ENCODE measurements around the gene TFCP2L1. TPM values are rescaled to one million over a fixed set of nuclear protein-coding genes. Genes with fewer than 3 reads are reported as not detected.

The TFCP2L1 gene
- total RNA-seq, 2 experiments from 2014 or later = 0.24 to 0.29 TPM

DNA sequence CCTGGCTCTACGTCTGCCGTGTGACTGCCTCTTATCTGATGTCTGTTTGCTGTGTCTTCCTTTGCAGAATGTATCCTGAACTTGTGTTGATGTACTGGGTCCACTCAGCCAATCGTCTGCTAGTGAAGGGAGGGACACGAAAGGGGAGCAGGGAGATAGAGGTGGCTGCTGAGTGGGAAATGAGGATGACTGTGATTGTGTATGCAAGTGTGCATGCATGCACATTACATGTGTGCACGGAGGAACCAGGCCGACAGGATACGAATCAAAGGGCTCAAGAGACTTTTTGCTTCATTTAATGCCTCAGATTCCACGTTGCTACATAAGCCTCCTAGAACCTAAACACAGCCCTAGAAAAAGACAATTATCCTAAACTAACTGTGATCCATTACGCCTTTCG lies 111.2 kb downstream of the TFCP2L1 start:
- H3K4me1 Mint-ChIP-seq (ENCODE audit: low read depth) = no peaks in the 10 kb centered on the region
- POLR2A ChIA-PET = no interaction called here
- H3K36me3 Mint-ChIP-seq = no peaks in the 10 kb centered on the region
- H3K27ac Mint-ChIP-seq = no peak overlapping the region
- intact Hi-C loops (cut with micrococcal nuclease) = no loop called here
- CTCF ChIA-PET = no interaction called here
- H3K9me3 Mint-ChIP-seq = peaks cover 12% of the 10 kb centered on the region
- DNase-seq = no peak
- H3K4me3 Mint-ChIP-seq = no peak overlapping the region
- peaks cover 13% of the 10 kb centered on the region for H3K27me3 Mint-ChIP-seq

DNA sequence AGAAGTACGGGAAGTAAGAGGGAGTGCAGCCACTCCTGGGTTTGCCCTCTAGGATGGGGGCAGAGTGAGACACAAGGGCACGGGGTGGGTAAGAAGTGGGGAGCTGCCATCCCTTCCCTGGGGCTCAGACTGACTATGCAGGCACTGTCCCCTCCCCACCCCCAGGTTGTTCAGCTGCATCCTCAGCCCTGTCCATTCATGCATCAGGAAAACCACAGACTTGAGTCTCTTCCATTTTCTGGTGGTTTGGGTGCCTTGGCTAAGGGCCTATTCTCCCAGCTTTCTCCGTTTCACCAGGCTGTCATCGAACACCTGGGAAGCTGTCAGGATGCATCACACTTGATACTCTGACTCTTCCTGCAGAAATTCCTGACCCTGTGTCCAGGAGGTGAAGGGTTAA lies 111.9 kb downstream of the TFCP2L1 start:
- Mint-ChIP-seq H3K9me3 (peaks cover 12% of the 10 kb centered on the region), H3K27ac (no peak overlapping the region), H3K4me1 (ENCODE audit: low read depth) (no peaks in the 10 kb centered on the region), H3K4me3 (no peak overlapping the region), H3K36me3 (no peaks in the 10 kb centered on the region), H3K27me3 (peaks cover 13% of the 10 kb centered on the region)
- POLR2A ChIA-PET = no interaction called here
- intact Hi-C loops (cut with micrococcal nuclease) = no loop called here
- DNase-seq = no peak
- CTCF ChIA-PET = no interaction called here

DNA sequence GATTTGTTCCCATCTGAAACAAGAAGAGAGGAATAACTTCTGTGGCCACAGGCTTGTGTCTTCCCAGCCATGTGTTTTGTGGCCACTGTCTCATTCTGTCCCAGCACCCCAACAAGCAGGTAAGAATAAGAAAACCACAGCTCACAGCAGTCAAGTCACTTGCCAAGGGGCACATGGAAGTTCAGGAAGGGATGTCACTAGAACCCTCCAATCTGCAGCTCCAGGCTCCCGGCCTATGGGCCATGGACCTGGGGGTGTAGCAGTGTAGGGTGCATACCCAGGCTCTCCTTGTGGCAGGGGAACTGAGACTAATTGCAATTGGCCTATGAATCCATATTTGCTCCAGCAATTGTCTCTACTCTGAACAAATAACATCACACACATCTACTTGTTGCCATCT lies 112.5 kb downstream of the TFCP2L1 start:
- H3K4me1 Mint-ChIP-seq (ENCODE audit: low read depth) = no peaks in the 10 kb centered on the region
- H3K27me3 Mint-ChIP-seq = peaks cover 13% of the 10 kb centered on the region
- DNase-seq = no peak
- H3K4me3 Mint-ChIP-seq = no peak overlapping the region
- ChIA-PET CTCF (no interaction called here), POLR2A (no interaction called here)
- H3K36me3 Mint-ChIP-seq = no peaks in the 10 kb centered on the region
- H3K27ac Mint-ChIP-seq = no peak overlapping the region
- H3K9me3 Mint-ChIP-seq = peaks cover 12% of the 10 kb centered on the region
- intact Hi-C loops (cut with micrococcal nuclease) = no loop called here

DNA sequence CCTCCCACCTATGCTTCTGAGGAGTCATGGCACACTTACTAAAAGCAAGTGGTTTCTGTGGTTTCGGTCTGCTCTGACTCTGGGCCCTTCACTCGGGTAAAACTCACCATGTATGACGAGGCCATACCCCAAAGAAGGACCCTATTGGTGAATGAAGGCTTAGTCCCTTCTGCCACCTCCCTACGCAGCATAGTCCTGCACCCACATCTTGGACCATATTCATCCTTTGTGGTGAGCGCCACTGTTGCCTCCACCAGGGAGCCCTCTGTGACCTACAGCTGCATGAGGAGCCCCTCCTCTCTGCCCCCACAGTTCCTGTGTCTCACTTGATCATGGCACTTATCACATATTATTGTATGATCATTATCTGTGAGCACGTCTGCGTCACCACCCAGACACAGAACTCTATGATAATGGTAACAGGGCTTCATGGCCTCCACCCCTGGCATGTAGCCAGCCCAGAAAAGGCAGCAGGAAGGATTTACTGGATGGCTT lies 113.3 kb downstream of the TFCP2L1 start:
- no peaks in the 10 kb centered on the region for H3K4me1 Mint-ChIP-seq (ENCODE audit: low read depth)
- DNase-seq = peak; percentile 42
- no peak overlapping the region for H3K4me3 Mint-ChIP-seq
- intact Hi-C loops (cut with micrococcal nuclease) = no loop called here
- peaks cover 12% of the 10 kb centered on the region for H3K9me3 Mint-ChIP-seq
- H3K27me3 Mint-ChIP-seq = peaks cover 13% of the 10 kb centered on the region
- CTCF ChIA-PET = no interaction called here
- POLR2A ChIA-PET = no interaction called here
- no peak overlapping the region for H3K27ac Mint-ChIP-seq
- H3K36me3 Mint-ChIP-seq = no peaks in the 10 kb centered on the region

DNA sequence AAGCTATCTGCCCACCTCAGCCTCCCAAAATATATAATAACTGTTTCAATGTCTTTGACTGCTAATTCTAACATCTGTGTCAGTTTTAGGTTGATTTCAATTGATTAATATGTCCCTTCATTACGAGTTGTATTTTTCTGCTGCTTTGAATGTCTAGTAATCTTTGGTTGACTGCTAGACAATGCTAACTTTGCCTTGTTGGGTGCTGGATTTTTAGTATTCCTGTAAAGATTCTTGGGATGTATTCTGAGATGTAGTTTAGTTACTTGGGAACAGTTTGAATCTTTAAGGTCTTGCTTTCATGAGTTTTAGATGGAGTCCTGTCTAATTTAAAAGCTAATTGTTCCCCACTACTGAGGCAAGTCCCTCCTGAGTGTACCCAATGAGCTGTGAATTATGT lies 114.4 kb downstream of the TFCP2L1 start:
- POLR2A ChIA-PET = no interaction called here
- no peak for DNase-seq
- Mint-ChIP-seq H3K36me3 (no peaks in the 10 kb centered on the region), H3K4me1 (ENCODE audit: low read depth) (no peaks in the 10 kb centered on the region), H3K27ac (no peak overlapping the region), H3K4me3 (no peak overlapping the region), H3K27me3 (peaks cover 10% of the 10 kb centered on the region), H3K9me3 (peaks cover 12% of the 10 kb centered on the region)
- intact Hi-C loops (cut with micrococcal nuclease) = no loop called here
- CTCF ChIA-PET = no interaction called here

DNA sequence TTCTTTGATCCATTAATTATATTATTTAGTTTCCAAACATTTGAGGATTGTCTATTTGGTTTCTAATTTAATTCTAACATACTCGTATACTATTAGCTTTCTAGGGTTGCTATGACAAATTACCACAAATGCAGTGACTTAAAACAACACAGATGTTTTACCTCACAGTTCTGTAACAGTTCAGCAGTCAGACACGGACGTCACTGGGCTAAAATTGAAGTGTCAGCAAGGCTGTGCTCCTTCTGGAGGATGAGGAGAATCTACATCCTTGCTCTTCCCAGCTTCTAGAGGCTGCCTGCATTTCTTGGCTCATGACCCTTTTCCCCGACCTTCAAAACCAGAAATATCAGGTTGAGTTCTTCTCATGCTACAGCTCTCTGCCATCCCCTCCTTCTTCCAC lies 117.6 kb downstream of the TFCP2L1 start:
- DNase-seq = no peak
- Mint-ChIP-seq H3K4me1 (ENCODE audit: low read depth) (no peaks in the 10 kb centered on the region), H3K27ac (no peak overlapping the region), H3K4me3 (no peak overlapping the region), H3K36me3 (no peaks in the 10 kb centered on the region), H3K27me3 (peaks cover 10% of the 10 kb centered on the region), H3K9me3 (peaks cover 23% of the 10 kb centered on the region)
- ChIA-PET POLR2A (no interaction called here), CTCF (no interaction called here)
- intact Hi-C loops (cut with micrococcal nuclease) = no loop called here

Other genes starting within 250 kb of the TFCP2L1 start
- gene RNU4ATAC, start 245.7 kb upstream of the TFCP2L1 start, total RNA-seq = not detected